ENCODE results near the gene SIL1.
"Not testable (repeated sequence)": the region's sequence is repeated elsewhere in the genome, so short reads cannot be mapped to it uniquely, and the experiment has no call there.

SIL1 gene

GRCh38 chr5:139079225-139079990 lies 118.8 kb downstream of the SIL1 start:
- Histone ChIP-seq H3K9ac (ENCODE audit: low read depth, low read length) (no peak overlapping the region), H3K9me3 (ENCODE audit: control insufficient read depth, insufficient read depth, low read length) (no peaks in the 10 kb centered on the region), H3K4me1 (ENCODE audit: insufficient read depth, low read length) (no peaks in the 10 kb centered on the region), H3K36me3 (ENCODE audit: insufficient read depth, low read length) (no peaks in the 10 kb centered on the region)

- H3K4me1 ChIP-seq (ENCODE audit: insufficient read depth, low read length): no peaks in the 10 kb centered on the region
- no peaks in the 10 kb centered on the region for H3K36me3 ChIP-seq (ENCODE audit: insufficient read depth, low read length)
- H3K9me3 ChIP-seq (ENCODE audit: control insufficient read depth, insufficient read depth, low read length): no peaks in the 10 kb centered on the region
- no peak overlapping the region for H3K9ac ChIP-seq (ENCODE audit: low read depth, low read length)
Measured at GRCh38 chr5:139078345-139078744, 119.8 kb downstream of the SIL1 start.

DNA sequence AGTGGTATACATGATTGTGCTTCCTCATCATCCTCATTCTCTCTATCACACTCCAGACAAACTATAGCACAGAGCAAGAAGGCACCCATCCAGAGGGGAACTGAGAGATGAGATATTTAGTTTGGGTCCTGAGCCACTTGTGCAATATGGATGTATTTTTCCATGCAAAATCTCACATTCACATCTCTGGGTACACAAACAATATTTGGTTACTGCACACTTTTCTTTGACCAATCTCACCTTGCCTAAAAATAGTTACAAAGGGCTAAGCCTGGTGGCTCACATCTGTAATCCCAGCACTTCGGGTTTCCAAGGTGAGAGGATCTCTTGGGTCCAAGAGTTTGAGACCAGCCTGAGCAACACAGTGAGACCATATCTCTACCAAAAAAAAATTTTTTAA lies 120.3 kb downstream of the SIL1 start:
- Histone ChIP-seq H3K36me3 (ENCODE audit: insufficient read depth, low read length) (no peaks in the 10 kb centered on the region), H3K9ac (ENCODE audit: low read depth, low read length) (no peak overlapping the region), H3K9me3 (ENCODE audit: control insufficient read depth, insufficient read depth, low read length) (no peaks in the 10 kb centered on the region), H3K4me1 (ENCODE audit: insufficient read depth, low read length) (no peaks in the 10 kb centered on the region)

- no peak overlapping the region for H3K9ac ChIP-seq (ENCODE audit: low read depth, low read length)
- no peaks in the 10 kb centered on the region for H3K36me3 ChIP-seq (ENCODE audit: insufficient read depth, low read length)
- H3K4me1 ChIP-seq (ENCODE audit: insufficient read depth, low read length): no peaks in the 10 kb centered on the region
- no peaks in the 10 kb centered on the region for H3K9me3 ChIP-seq (ENCODE audit: control insufficient read depth, insufficient read depth, low read length)
Measured at GRCh38 chr5:139076111-139076510, 122.1 kb downstream of the SIL1 start.

- H3K9me3 ChIP-seq (ENCODE audit: control insufficient read depth, insufficient read depth, low read length): no peaks in the 10 kb centered on the region
- H3K9ac ChIP-seq (ENCODE audit: low read depth, low read length): no peak overlapping the region
- H3K36me3 ChIP-seq (ENCODE audit: insufficient read depth, low read length): no peaks in the 10 kb centered on the region
- H3K4me1 ChIP-seq (ENCODE audit: insufficient read depth, low read length): no peaks in the 10 kb centered on the region
Measured at GRCh38 chr5:139075066-139076050, 122.8 kb downstream of the SIL1 start.

- H3K36me3 ChIP-seq (ENCODE audit: insufficient read depth, low read length); H3K9me3 ChIP-seq (ENCODE audit: control insufficient read depth, insufficient read depth, low read length); H3K4me1 ChIP-seq (ENCODE audit: insufficient read depth, low read length); H3K9ac ChIP-seq (ENCODE audit: low read depth, low read length): not testable (repeated sequence)
Measured at GRCh38 chr5:139073956-139074355, 124.2 kb downstream of the SIL1 start.

- Histone ChIP-seq H3K9ac (ENCODE audit: low read depth, low read length) (no peak overlapping the region), H3K9me3 (ENCODE audit: control insufficient read depth, insufficient read depth, low read length) (no peaks in the 10 kb centered on the region)
Measured at GRCh38 chr5:139068494-139069151, 129.5 kb downstream of the SIL1 start.

DNA sequence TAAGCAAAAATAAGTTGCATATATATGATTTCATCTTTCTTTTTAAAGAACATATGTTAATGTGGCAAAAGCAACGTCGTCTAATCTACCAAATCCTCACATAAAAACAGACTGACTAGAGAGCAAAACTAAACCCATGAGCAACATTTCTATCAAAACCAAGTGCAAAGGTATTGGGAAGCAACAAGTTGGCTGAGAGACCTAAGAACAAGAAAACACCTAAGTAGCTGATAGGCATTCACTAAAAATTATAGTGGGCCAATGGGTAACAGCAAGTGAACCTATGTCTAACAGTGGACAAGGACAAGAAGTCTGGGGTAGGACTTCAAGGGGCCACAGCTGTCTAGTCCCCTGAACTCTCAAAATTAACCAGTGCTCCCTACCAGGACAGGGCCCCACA lies 130.1 kb downstream of the SIL1 start:
- Histone ChIP-seq H3K9ac (ENCODE audit: low read depth, low read length) (no peak overlapping the region), H3K4me1 (ENCODE audit: insufficient read depth, low read length) (no peaks in the 10 kb centered on the region), H3K36me3 (ENCODE audit: insufficient read depth, low read length) (no peaks in the 10 kb centered on the region), H3K9me3 (ENCODE audit: control insufficient read depth, insufficient read depth, low read length) (no peaks in the 10 kb centered on the region)

More at GRCh38 chr5:139068494-139069151, 129.5 kb downstream of the SIL1 start:
- Histone ChIP-seq H3K36me3 (ENCODE audit: insufficient read depth, low read length) (no peaks in the 10 kb centered on the region), H3K4me1 (ENCODE audit: insufficient read depth, low read length) (no peaks in the 10 kb centered on the region)

- Histone ChIP-seq H3K36me3 (ENCODE audit: insufficient read depth, low read length) (no peaks in the 10 kb centered on the region), H3K9ac (ENCODE audit: low read depth, low read length) (no peak overlapping the region), H3K4me1 (ENCODE audit: insufficient read depth, low read length) (peaks cover 14% of the 10 kb centered on the region), H3K9me3 (ENCODE audit: control insufficient read depth, insufficient read depth, low read length) (no peaks in the 10 kb centered on the region)
Measured at GRCh38 chr5:139065306-139065705, 132.9 kb downstream of the SIL1 start.

DNA sequence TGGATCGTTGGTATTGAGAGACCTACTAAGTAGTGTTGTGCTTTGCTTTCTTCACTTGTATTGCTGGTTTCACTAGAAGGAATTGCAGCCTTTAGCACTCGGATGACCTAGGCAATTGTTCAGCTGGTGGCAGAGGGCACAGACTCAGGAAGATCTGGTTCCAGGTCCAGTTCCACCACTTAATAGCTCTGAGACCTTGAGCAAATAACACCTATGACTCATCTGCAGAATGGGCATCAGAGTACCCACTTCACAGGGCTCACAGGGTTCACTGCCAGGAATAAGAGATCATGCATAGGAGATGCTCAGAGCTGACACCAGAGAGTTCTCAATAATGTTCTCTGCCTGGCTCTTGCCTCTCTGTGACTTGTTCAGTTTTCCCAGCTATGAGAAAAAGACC lies 133.6 kb downstream of the SIL1 start:
- Histone ChIP-seq H3K9ac (ENCODE audit: low read depth, low read length) (no peak overlapping the region), H3K9me3 (ENCODE audit: control insufficient read depth, insufficient read depth, low read length) (no peaks in the 10 kb centered on the region), H3K36me3 (ENCODE audit: insufficient read depth, low read length) (no peaks in the 10 kb centered on the region), H3K4me1 (ENCODE audit: insufficient read depth, low read length) (peaks cover 14% of the 10 kb centered on the region)

GRCh38 chr5:139063664-139064054 lies 134.5 kb downstream of the SIL1 start:
- Histone ChIP-seq H3K9ac (ENCODE audit: low read depth, low read length) (no peak overlapping the region), H3K9me3 (ENCODE audit: control insufficient read depth, insufficient read depth, low read length) (no peaks in the 10 kb centered on the region; the same call in 1 of the 2 replicates), H3K4me1 (ENCODE audit: insufficient read depth, low read length) (peaks cover 14% of the 10 kb centered on the region), H3K36me3 (ENCODE audit: insufficient read depth, low read length) (no peaks in the 10 kb centered on the region)

- peaks cover 14% of the 10 kb centered on the region for H3K4me1 ChIP-seq (ENCODE audit: insufficient read depth, low read length)
- no peak overlapping the region for H3K9ac ChIP-seq (ENCODE audit: low read depth, low read length)
- no peaks in the 10 kb centered on the region; the same call in 1 of the 2 replicates for H3K9me3 ChIP-seq (ENCODE audit: control insufficient read depth, insufficient read depth, low read length)
- no peaks in the 10 kb centered on the region for H3K36me3 ChIP-seq (ENCODE audit: insufficient read depth, low read length)
Measured at GRCh38 chr5:139062910-139063663, 135.1 kb downstream of the SIL1 start.

DNA sequence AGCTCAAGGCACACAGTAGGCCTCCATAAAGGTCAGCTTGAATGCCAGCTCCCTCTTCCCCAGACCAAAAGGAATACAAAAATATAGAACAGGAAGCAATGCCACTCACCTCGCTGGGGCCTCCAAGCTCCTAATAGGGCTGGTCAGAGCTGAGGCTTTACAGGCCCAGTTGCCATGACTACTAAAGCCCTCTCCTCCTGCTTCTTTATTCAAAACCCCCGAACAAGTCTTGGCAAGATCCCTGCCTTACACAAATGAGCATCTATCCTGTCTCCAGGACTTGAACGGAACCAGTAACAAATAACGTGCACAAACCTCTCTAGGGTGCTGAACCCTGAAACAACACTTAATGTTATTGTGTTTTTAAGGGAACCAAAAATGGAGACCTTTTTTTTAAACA lies 136.3 kb downstream of the SIL1 start:
- Histone ChIP-seq H3K4me1 (ENCODE audit: insufficient read depth, low read length) (peaks cover 14% of the 10 kb centered on the region), H3K36me3 (ENCODE audit: insufficient read depth, low read length) (no peaks in the 10 kb centered on the region), H3K9me3 (ENCODE audit: control insufficient read depth, insufficient read depth, low read length) (no peaks in the 10 kb centered on the region; the same call in 1 of the 2 replicates), H3K9ac (ENCODE audit: low read depth, low read length) (no peak overlapping the region)

GRCh38 chr5:139061274-139061673 lies 136.9 kb downstream of the SIL1 start:
- Histone ChIP-seq H3K4me1 (ENCODE audit: insufficient read depth, low read length) (peaks cover 14% of the 10 kb centered on the region), H3K36me3 (ENCODE audit: insufficient read depth, low read length) (no peaks in the 10 kb centered on the region), H3K9me3 (ENCODE audit: control insufficient read depth, insufficient read depth, low read length) (no peaks in the 10 kb centered on the region; the same call in 1 of the 2 replicates), H3K9ac (ENCODE audit: low read depth, low read length) (no peak overlapping the region)

All from ES-I3 (cell line).